Smooth muscle cell (in vitro differentiated cells): Measurements from ENCODE around the gene CALHM4. TPM values are rescaled to one million over a fixed set of nuclear protein-coding genes. Genes with fewer than 3 reads are reported as not detected.

ENCODE experiments used
- DNase-seq: peaks from one replicate; lab custom pipeline; 2025; ENCODE audit not compliant: unreplicated experiment; lab: John Stamatoyannopoulos, UW
- H2AFZ ChIP-seq: fragments of 200-600 bp; sonication (generic); 2 replicates; pipeline ENCODE4 v1.6.0; 2016; ENCODE audit warnings: antibody characterized with exemption, low read depth, mild to moderate bottlenecking
- H3F3A ChIP-seq: fragments of 200-600 bp; sonication (generic); 2 replicates; pipeline ENCODE4 v1.6.0; 2017; ENCODE audit warnings: antibody characterized with exemption, low read depth
- H3K27ac ChIP-seq: fragments of 200-600 bp; sonication (generic); 2 replicates; pipeline ENCODE4 v1.5.1; 2016; ENCODE audit warnings: low read depth, mild to moderate bottlenecking
- H3K27me3 ChIP-seq: fragments of 200-600 bp; sonication (generic); 2 replicates; pipeline ENCODE4 v1.6.1; 2016; ENCODE audit warnings: low read depth, mild to moderate bottlenecking
- H3K36me3 ChIP-seq: fragments of 200-600 bp; sonication (generic); 2 replicates; pipeline ENCODE4 v1.5.1; 2016; ENCODE audit warnings: low read depth
- H3K4me1 ChIP-seq: fragments of 200-600 bp; sonication (generic); 2 replicates; pipeline ENCODE4 v1.5.1; 2016; ENCODE audit warnings: low read depth
- H3K4me2 ChIP-seq: fragments of 200-600 bp; sonication (generic); 2 replicates; pipeline ENCODE4 v1.6.0; 2016; ENCODE audit warnings: mild to moderate bottlenecking
- H3K4me3 ChIP-seq: fragments of 200-600 bp; sonication (generic); 2 replicates; pipeline ENCODE4 v1.5.1; 2016; ENCODE audit warnings: mild to moderate bottlenecking
- H3K79me2 ChIP-seq: fragments of 200-600 bp; sonication (generic); 2 replicates; pipeline ENCODE4 v1.6.0; 2016; ENCODE audit warnings: low read depth, mild to moderate bottlenecking
- H3K9ac ChIP-seq: fragments of 200-600 bp; sonication (generic); 2 replicates; pipeline ENCODE4 v1.6.0; 2016; ENCODE audit warnings: low read depth
- H3K9me3 ChIP-seq: fragments of 200-600 bp; sonication (generic); replicated peaks from 2 replicates; pipeline ENCODE4 v1.5.1; 2016; ENCODE audit warnings: low read depth
- H4K20me1 ChIP-seq: fragments of 200-600 bp; sonication (generic); 2 replicates; pipeline ENCODE4 v1.6.0; 2016; ENCODE audit warnings: low read depth
- CTCF ChIP-seq: fragments of 200-600 bp; sonication (generic); IDR thresholded peaks from 2 replicates; pipeline ENCODE4 v1.5.1; 2017; ENCODE audit warnings: borderline replicate concordance, mild to moderate bottlenecking, antibody characterized with exemption; ENCODE audit not compliant: insufficient read depth, poor library complexity, severe bottlenecking
- WGBS: methylation state at CpG from one replicate; pipeline ENCODE4 v1.1.7; 2016; ENCODE audit warnings: low lambda C conversion rate; 5-methylcytosine and 5-hydroxymethylcytosine counted together
- polyA plus RNA-seq: library from polyadenylated mRNA; unstranded; fragments of >200 nt; fragmentation: Nextera tagmentation; extraction: Ambion mirVana; gene quantifications from 2 replicates; pipeline ENCODE4 v1.2.1, GENCODE V29; 2016
- total RNA-seq: library from RNA; depleted of rRNA; stranded (reverse); fragments of >200 nt; gene quantifications from 2 replicates; pipeline ENCODE4 v1.2.3, GENCODE V29; 2014

Gene CALHM4
- total and polyA plus RNA-seq, 2 experiments from 2014 or later = not detected

GRCh38 chr6:116580198-116580597, 26.6 kb downstream of the CALHM4 start:
- Histone ChIP-seq H3K27ac (peak overlapping the region; percentile 71), H3F3A (no peaks in the 10 kb centered on the region), H3K36me3 (peaks cover 21% of the 10 kb centered on the region), H3K4me1 (no peaks in the 10 kb centered on the region), H3K4me3 (no peak overlapping the region), H2AFZ (no peak overlapping the region), H3K27me3 (no peaks in the 10 kb centered on the region), H3K4me2 (peak overlapping the region; percentile 39), H3K79me2 (peaks cover 91% of the 10 kb centered on the region), H4K20me1 (peaks cover 62% of the 10 kb centered on the region), H3K9ac (no peak overlapping the region), H3K9me3 (no peaks in the 10 kb centered on the region)
- WGBS = 37% methylated on average over 2 of the region's 2 CpGs
- TF ChIP-seq CTCF = no peak
- DNase-seq = no peak

GRCh38 chr6:116586276-116586675, 32.7 kb downstream of the CALHM4 start:
- no peak overlapping the region for H3K9ac ChIP-seq
- H2AFZ ChIP-seq = no peak overlapping the region

GRCh38 chr6:116586738-116587137, 33.2 kb downstream of the CALHM4 start:
- no peak overlapping the region for H3K4me2 ChIP-seq
- no peaks in the 10 kb centered on the region for H3K9me3 ChIP-seq
- H3K4me1 ChIP-seq = no peaks in the 10 kb centered on the region
- TF ChIP-seq CTCF = no peak
- no peak for DNase-seq
- peaks cover 46% of the 10 kb centered on the region for H3K79me2 ChIP-seq
- no peak overlapping the region for H3K4me3 ChIP-seq
- no peak overlapping the region for H3K9ac ChIP-seq
- peaks cover 42% of the 10 kb centered on the region for H3K36me3 ChIP-seq
- no peak overlapping the region for H2AFZ ChIP-seq
- no peaks in the 10 kb centered on the region for H3K27me3 ChIP-seq
- H3K27ac ChIP-seq = no peak overlapping the region
- H3F3A ChIP-seq = no peaks in the 10 kb centered on the region
- peaks cover 35% of the 10 kb centered on the region for H4K20me1 ChIP-seq
- 97% methylated on average over 2 of the region's 2 CpGs for WGBS

More at GRCh38 chr6:116586276-116586675, 32.7 kb downstream of the CALHM4 start:
- DNase-seq = no peak
- Histone ChIP-seq H3K9me3 (no peaks in the 10 kb centered on the region), H3K4me1 (no peaks in the 10 kb centered on the region), H3F3A (no peaks in the 10 kb centered on the region), H4K20me1 (peaks cover 35% of the 10 kb centered on the region), H3K4me2 (no peak overlapping the region), H3K79me2 (peaks cover 50% of the 10 kb centered on the region), H3K27me3 (no peaks in the 10 kb centered on the region), H3K4me3 (no peak overlapping the region), H3K36me3 (peaks cover 40% of the 10 kb centered on the region), H3K27ac (no peak overlapping the region)
- no peak for TF ChIP-seq CTCF

GRCh38 chr6:116595247-116595646, 41.7 kb downstream of the CALHM4 start:
- H3F3A ChIP-seq = no peaks in the 10 kb centered on the region
- no peak overlapping the region for H3K4me3 ChIP-seq
- 96% methylated on average over 3 of the region's 3 CpGs for WGBS
- no peak overlapping the region for H3K9ac ChIP-seq
- DNase-seq = no peak
- no peak overlapping the region for H3K4me2 ChIP-seq
- H2AFZ ChIP-seq = no peak overlapping the region
- no peaks in the 10 kb centered on the region for H3K27me3 ChIP-seq
- no peak overlapping the region for H3K27ac ChIP-seq
- no peaks in the 10 kb centered on the region for H4K20me1 ChIP-seq
- no peak for TF ChIP-seq CTCF
- no peaks in the 10 kb centered on the region for H3K4me1 ChIP-seq
- no peaks in the 10 kb centered on the region for H3K79me2 ChIP-seq
- no peaks in the 10 kb centered on the region for H3K9me3 ChIP-seq
- H3K36me3 ChIP-seq = peaks cover 31% of the 10 kb centered on the region
